GM04503 (cell line): Measurements from ENCODE around the gene CLN3.
"Not testable (repeated sequence)": the region's sequence is repeated elsewhere in the genome, so short reads cannot be mapped to it uniquely, and the experiment has no call there.

Source experiments
- DNase-seq: peaks from one replicate; pipeline ENCODE4 v3.0.0-alpha.2; 2012; ENCODE audit warnings: low read depth

CLN3 gene

GRCh38 chr16:28494121-28494851 lies 2.4 kb upstream of the CLN3 start, which contains the start of gene APOBR:
Gene APOBR (plus strand): TSS chr16:28494643. CDS start chr16:28494682, 39 bp downstream.
- DNase-seq, result no peak

GRCh38 chr16:28492511-28492910 lies 637 bp upstream of the CLN3 start:
- no peak for DNase-seq

- no peak for DNase-seq
Observed at GRCh38 chr16:28491230-28491969, 474 bp downstream of the CLN3 start.

- no peak for DNase-seq
Observed at GRCh38 chr16:28486266-28486665, 5.6 kb downstream of the CLN3 start.

GRCh38 chr16:28483361-28483760 lies 8.5 kb downstream of the CLN3 start:
- not testable (repeated sequence) for DNase-seq

- no peak for DNase-seq
Observed at GRCh38 chr16:28482026-28482425, 9.8 kb downstream of the CLN3 start.

GRCh38 chr16:28478506-28479180 lies 13.2 kb downstream of the CLN3 start:
- DNase-seq, result no peak

- no peak for DNase-seq
Observed at GRCh38 chr16:28477311-28477920, 14.5 kb downstream of the CLN3 start.

GRCh38 chr16:28475221-28475620 lies 16.7 kb downstream of the CLN3 start:
- no peak for DNase-seq

GRCh38 chr16:28473714-28474265 lies 18.1 kb downstream of the CLN3 start:
- DNase-seq, result no peak

- not testable (repeated sequence) for DNase-seq
Observed at GRCh38 chr16:28447081-28447480, 44.8 kb downstream of the CLN3 start.

GRCh38 chr16:28446388-28446787 lies 45.5 kb downstream of the CLN3 start:
- not testable (repeated sequence) for DNase-seq

GRCh38 chr16:28443943-28444342 lies 47.9 kb downstream of the CLN3 start:
- not testable (repeated sequence) for DNase-seq

- not testable (repeated sequence) for DNase-seq
Observed at GRCh38 chr16:28438899-28439298, 53.0 kb downstream of the CLN3 start.

- DNase-seq, result not testable (repeated sequence)
Observed at GRCh38 chr16:28435340-28435739, 56.5 kb downstream of the CLN3 start.
